ENCODE results near the gene TMEM74B.

The TMEM74B gene

DNA sequence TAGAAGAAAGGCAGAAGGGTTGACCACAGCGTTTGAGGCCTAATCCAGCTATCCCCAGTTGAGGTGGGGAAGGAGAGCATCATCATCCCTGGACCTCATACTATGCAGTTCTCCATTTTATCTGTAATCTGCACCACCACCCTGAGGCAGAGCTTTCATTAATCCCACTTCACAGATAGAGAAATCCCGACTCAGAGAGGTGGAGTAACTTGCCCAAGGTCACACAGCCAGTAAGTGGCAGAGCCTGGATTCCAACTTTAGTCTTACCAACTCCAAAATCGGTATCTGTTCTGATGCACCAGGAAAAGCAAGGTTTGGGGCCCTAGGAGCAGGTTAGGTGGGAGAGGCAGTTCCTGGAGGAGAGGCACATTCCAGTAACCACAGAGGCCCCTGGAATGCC lies 6.7 kb downstream of the TMEM74B start:
- TF ChIP-seq POLR2AphosphoS5 (IDR thresholded peaks at IDR 0.05; ENCODE audit: low read depth, low read length), result no peak
- no peak for TF ChIP-seq TAF1 (IDR thresholded peaks at IDR 0.05; ENCODE audit: borderline replicate concordance, insufficient read depth, low read length)
- no peak for TF ChIP-seq SIN3A (IDR thresholded peaks at IDR 0.05; ENCODE audit: borderline replicate concordance, insufficient read depth, low read length)

DNA sequence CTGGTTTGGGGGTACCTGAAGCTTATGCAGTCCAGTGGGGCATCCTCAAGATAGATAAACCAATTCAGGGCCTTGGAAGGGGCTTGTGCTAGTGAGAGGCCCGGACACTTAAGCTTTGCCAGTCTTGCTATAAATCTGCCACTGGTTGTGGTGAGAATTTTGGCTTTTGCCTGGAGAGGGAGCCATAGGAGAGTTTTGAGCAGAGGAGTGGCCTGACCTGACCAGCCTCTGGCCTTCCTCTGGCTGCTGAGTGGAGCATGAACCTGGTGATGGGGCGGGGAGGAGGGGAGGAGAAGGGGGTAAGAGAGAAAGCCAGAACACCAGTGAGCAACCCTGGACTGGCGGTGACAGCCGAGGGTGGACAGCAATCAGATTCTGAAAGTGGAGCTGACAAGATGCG lies 7.1 kb downstream of the TMEM74B start:
- TF ChIP-seq POLR2AphosphoS5 (IDR thresholded peaks at IDR 0.05; ENCODE audit: low read depth, low read length), result no peak
- TF ChIP-seq, protein P1, sequence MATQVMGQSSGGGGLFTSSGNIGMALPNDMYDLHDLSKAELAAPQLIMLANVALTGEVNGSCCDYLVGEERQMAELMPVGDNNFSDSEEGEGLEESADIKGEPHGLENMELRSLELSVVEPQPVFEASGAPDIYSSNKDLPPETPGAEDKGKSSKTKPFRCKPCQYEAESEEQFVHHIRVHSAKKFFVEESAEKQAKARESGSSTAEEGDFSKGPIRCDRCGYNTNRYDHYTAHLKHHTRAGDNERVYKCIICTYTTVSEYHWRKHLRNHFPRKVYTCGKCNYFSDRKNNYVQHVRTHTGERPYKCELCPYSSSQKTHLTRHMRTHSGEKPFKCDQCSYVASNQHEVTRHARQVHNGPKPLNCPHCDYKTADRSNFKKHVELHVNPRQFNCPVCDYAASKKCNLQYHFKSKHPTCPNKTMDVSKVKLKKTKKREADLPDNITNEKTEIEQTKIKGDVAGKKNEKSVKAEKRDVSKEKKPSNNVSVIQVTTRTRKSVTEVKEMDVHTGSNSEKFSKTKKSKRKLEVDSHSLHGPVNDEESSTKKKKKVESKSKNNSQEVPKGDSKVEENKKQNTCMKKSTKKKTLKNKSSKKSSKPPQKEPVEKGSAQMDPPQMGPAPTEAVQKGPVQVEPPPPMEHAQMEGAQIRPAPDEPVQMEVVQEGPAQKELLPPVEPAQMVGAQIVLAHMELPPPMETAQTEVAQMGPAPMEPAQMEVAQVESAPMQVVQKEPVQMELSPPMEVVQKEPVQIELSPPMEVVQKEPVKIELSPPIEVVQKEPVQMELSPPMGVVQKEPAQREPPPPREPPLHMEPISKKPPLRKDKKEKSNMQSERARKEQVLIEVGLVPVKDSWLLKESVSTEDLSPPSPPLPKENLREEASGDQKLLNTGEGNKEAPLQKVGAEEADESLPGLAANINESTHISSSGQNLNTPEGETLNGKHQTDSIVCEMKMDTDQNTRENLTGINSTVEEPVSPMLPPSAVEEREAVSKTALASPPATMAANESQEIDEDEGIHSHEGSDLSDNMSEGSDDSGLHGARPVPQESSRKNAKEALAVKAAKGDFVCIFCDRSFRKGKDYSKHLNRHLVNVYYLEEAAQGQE (IDR thresholded peaks at IDR 0.05; ENCODE audit: insufficient read depth in 1 of 2, low read depth in 2 of 2, low read length in 2 of 2), result no peak
- TF ChIP-seq FOXP2 (optimal IDR thresholded peaks at IDR 0.05; ENCODE audit: borderline replicate concordance, extremely low read depth, extremely low read length, insufficient read depth), result no peak

DNA sequence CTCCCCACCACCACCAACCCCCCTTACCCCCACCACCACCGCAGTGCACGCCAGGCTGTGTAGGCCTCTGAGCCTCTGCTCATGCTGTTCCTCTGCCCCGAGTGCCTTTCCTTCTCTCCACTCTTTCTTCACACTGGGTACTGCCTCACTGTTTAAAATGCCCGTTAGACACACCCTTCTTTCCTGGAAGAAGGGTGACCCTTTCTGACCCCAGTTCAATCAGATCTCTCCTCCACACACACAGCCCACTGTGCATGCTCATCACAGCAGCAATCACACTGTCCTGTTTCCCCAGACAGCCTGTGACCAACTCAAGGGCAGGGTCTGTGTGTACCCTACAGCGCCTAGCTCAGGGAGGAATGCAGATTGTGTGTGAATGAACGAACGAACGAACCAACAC lies 10.0 kb downstream of the TMEM74B start:
- TF ChIP-seq POLR2AphosphoS5 (IDR thresholded peaks at IDR 0.05; ENCODE audit: low read depth, low read length), result no peak
- TF ChIP-seq, protein P1 (IDR thresholded peaks at IDR 0.05; ENCODE audit: insufficient read depth in 1 of 2, low read depth in 2 of 2, low read length in 2 of 2), result no peak

DNA sequence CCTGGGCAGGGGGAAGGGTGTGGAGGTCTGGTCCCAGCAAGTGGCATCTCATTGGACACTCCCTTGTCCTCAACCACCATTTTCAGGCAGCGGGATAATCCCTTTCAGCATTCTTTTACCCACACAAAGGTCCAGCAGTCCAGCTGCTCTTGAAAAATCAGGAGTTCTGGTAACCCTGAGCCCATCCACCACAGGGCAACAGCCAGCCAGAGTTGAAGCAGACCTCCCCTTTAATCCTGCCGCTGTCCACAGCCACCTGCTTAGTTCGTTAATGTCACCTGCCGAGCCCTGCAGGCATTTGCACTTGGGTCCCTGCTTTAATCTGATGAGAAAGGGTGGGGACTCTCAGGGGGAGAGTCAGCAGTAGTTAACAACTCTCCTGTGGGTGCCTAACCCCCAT lies 11.1 kb downstream of the TMEM74B start:
- TF ChIP-seq, protein P1 (IDR thresholded peaks at IDR 0.05; ENCODE audit: insufficient read depth in 1 of 2, low read depth in 2 of 2, low read length in 2 of 2), result no peak
- TF ChIP-seq TAF1 (IDR thresholded peaks at IDR 0.05; ENCODE audit: borderline replicate concordance, insufficient read depth, low read length) (no peak), FOXP2 (optimal IDR thresholded peaks at IDR 0.05; ENCODE audit: borderline replicate concordance, extremely low read depth, extremely low read length, insufficient read depth) (no peak), POLR2AphosphoS5 (IDR thresholded peaks at IDR 0.05; ENCODE audit: low read depth, low read length) (no peak), SIN3A (IDR thresholded peaks at IDR 0.05; ENCODE audit: borderline replicate concordance, insufficient read depth, low read length) (no peak)

DNA sequence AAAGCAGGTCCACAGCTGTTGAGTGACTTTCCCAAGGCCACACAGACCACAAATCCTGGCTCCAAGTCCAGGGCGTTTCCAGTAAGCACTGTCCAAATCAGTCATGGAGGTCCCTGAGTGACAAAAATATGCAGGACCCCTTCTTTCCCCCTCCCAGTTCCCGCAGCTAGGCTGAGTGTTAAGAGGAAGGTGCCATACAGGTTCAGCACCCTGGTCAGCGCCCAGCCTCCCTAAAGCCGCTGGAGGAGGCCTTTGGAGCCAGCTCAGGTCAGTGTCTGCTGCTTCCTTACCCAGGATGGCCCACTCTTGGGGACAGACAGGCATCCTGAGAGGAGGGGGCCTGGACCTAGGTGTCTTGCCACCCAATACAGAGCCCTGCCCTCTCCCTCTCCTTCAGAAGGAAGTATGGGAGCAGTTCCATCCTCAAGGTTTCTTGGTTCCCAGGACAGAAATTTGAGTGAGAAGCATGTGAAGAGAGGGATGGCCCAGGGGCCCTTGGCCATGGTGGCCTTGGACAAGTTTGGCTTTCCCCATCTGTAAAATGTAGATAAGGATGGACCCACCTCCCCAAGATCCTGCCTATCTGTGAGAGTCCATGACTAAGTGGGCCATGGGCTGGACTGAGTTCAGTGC lies 13.2 kb downstream of the TMEM74B start:
- TF ChIP-seq, protein P1 (IDR thresholded peaks at IDR 0.05; ENCODE audit: insufficient read depth in 1 of 2, low read depth in 2 of 2, low read length in 2 of 2), result peak; percentile 95 to 96
- TF ChIP-seq POLR2AphosphoS5 (IDR thresholded peaks at IDR 0.05; ENCODE audit: low read depth, low read length), result no peak

Data from PFSK-1 (cell line).